Common myeloid progenitor, CD34-positive (primary cell): Measurements from ENCODE around the gene UBE2I.
"Not testable (repeated sequence)": the region's sequence is repeated elsewhere in the genome, so short reads cannot be mapped to it uniquely, and the experiment has no call there.

Experiments
- CTCF ChIA-PET: fragments of 350-600 bp; sonication (Branson Sonifier 250); formaldehyde crosslinking; loops from one replicate; lab custom pipeline; 2021; ENCODE audit warnings: antibody characterized with exemption; lab: Charles Lee
- POLR2A ChIA-PET: fragments of 350-600 bp; sonication (Branson Sonifier 250); formaldehyde crosslinking; loops from one replicate; lab custom pipeline; 2021; ENCODE audit warnings: antibody characterized with exemption; lab: Charles Lee
- DNase-seq, 3 donors: peaks; one replicate each; pipeline versions ENCODE4 v3.0.0 to v3.0.0-alpha.2; 2013
- H3K27ac ChIP-seq, 2 experiments: 1 replicate in 1 of 2; 2 replicates in 1 of 2; pipeline ENCODE4 v1.7.0; 2013; ENCODE audit warnings: inconsistent platforms in 2 of 2, low read length in 2 of 2, mild to moderate bottlenecking in 2 of 2, low read depth in 1 of 2, moderate library complexity in 1 of 2; ENCODE audit not compliant: severe bottlenecking in 2 of 2, insufficient read depth in 1 of 2, poor library complexity in 1 of 2
- H3K27me3 ChIP-seq, 5 experiments: replicated peaks in 2 of 5; 1 replicate in 3 of 5; 2 replicates in 2 of 5; pipeline versions ENCODE4 v1.6.1 to v1.7.0; 2013; ENCODE audit warnings: low read length in 4 of 5, mild to moderate bottlenecking in 2 of 5, moderate library complexity in 2 of 5, inconsistent platforms in 1 of 5; ENCODE audit not compliant: insufficient read depth in 5 of 5, control insufficient read depth in 4 of 5
- H3K36me3 ChIP-seq, 4 experiments: 1 replicate in 2 of 4; 2 replicates in 2 of 4; pipeline versions ENCODE4 v1.6.1 to v1.7.0; 2013; ENCODE audit warnings: low read length in 3 of 4, control low read depth in 1 of 4, mild to moderate bottlenecking in 1 of 4; ENCODE audit not compliant: control insufficient read depth in 4 of 4, insufficient read depth in 4 of 4
- H3K4me1 ChIP-seq, 4 experiments: 1 replicate in 3 of 4; 2 replicates in 1 of 4; pipeline versions ENCODE4 v1.6.1 to v1.7.1; 2013; ENCODE audit warnings: low read length in 3 of 4, mild to moderate bottlenecking in 3 of 4, control low read depth in 1 of 4, inconsistent platforms in 1 of 4, moderate library complexity in 1 of 4; ENCODE audit not compliant: control insufficient read depth in 4 of 4, insufficient read depth in 4 of 4; ENCODE audit errors: control extremely low read depth in 1 of 4
- H3K4me3 ChIP-seq, 7 experiments: 1 replicate in 4 of 7; 2 replicates in 3 of 7; pipeline versions ENCODE4 v1.5.1 to v1.7.0; 2013; ENCODE audit warnings: mild to moderate bottlenecking in 7 of 7, low read length in 6 of 7, moderate library complexity in 6 of 7, inconsistent platforms in 2 of 7, low read depth in 2 of 7, control low read depth in 1 of 7; ENCODE audit not compliant: insufficient read depth in 4 of 7, control insufficient read depth in 1 of 7; ENCODE audit errors: extremely low read depth in 1 of 7
- H3K9me3 ChIP-seq, 5 experiments: 1 replicate in 4 of 5; 2 replicates in 1 of 5; pipeline versions ENCODE4 v1.6.1 to v1.7.1; 2013; ENCODE audit warnings: low read length in 4 of 5, mild to moderate bottlenecking in 2 of 5, inconsistent platforms in 1 of 5, low read depth in 1 of 5, moderate library complexity in 1 of 5; ENCODE audit not compliant: control insufficient read depth in 4 of 5, insufficient read depth in 2 of 5; ENCODE audit errors: control extremely low read depth in 1 of 5
- WGBS: methylation state at CpG from one replicate; pipeline ENCODE4 v1.1.5; 2013; ENCODE audit not compliant: insufficient coverage; 5-methylcytosine and 5-hydroxymethylcytosine counted together

UBE2I gene

DNA sequence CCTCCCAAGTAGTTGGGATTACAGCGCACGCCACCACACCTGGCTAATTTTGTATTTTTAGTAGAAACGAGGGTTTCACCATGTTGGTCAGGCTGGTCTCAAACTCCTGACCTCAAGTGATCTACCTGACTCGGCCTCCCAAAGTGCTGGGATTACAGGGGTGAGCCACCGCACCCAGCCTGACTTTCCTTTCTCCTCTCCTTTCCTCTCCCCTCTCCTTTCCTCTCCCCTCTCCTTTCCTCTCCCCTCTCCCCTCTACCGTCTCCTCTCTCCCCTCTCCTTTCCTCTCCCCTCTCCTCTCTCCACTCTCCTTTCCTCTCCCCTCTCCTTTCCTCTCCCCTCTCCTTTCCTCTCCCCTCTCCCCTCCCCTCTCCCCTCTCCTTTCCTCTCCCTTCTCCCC, 17.2 kb upstream of the UBE2I start:
- POLR2A ChIA-PET, CTCF ChIA-PET: not testable (repeated sequence)

DNA sequence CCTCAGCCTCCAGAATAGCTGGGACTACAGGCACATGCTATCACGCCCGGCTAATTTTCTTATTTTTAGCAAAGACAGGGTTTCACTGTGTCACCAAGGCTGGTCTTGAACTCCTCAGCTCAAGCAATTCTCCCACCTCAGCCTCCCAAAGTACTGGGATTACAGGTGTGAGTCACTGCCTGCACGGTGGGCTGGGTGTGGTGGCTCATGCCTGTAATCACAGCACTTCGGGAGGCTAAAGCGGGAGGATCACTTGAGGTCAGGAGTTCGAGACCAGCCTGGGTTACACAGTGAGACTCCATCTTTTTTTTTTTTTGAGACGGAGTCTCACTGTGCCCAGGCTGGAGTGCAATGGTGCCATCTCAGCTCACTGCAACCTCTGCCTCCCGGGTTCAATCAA, 16.6 kb upstream of the UBE2I start:
- DNase-seq, CTCF ChIA-PET, H3K36me3 ChIP-seq, H3K4me3 ChIP-seq, H3K9me3 ChIP-seq, H3K27ac ChIP-seq, POLR2A ChIA-PET: not testable (repeated sequence)
- H3K27me3 ChIP-seq = peaks cover 0 to 55% (median 28%) of the 10 kb centered on the region in 5 experiments
- WGBS = 96% methylated on average over 7 of the region's 8 CpGs
- peaks cover 0 to 19% (median 15%) of the 10 kb centered on the region in 4 experiments for H3K4me1 ChIP-seq

More for the DNA sequence above, 17.2 kb upstream of the UBE2I start:
- not testable (repeated sequence) for DNase-seq, H3K36me3 ChIP-seq, H3K9me3 ChIP-seq, H3K4me3 ChIP-seq, H3K27ac ChIP-seq
- WGBS = 90% methylated on average over 2 of the region's 6 CpGs
- H3K4me1 ChIP-seq = peaks cover 0 to 16% (median 13%) of the 10 kb centered on the region in 4 experiments
- peaks cover 0 to 61% (median 31%) of the 10 kb centered on the region in 5 experiments for H3K27me3 ChIP-seq

DNA sequence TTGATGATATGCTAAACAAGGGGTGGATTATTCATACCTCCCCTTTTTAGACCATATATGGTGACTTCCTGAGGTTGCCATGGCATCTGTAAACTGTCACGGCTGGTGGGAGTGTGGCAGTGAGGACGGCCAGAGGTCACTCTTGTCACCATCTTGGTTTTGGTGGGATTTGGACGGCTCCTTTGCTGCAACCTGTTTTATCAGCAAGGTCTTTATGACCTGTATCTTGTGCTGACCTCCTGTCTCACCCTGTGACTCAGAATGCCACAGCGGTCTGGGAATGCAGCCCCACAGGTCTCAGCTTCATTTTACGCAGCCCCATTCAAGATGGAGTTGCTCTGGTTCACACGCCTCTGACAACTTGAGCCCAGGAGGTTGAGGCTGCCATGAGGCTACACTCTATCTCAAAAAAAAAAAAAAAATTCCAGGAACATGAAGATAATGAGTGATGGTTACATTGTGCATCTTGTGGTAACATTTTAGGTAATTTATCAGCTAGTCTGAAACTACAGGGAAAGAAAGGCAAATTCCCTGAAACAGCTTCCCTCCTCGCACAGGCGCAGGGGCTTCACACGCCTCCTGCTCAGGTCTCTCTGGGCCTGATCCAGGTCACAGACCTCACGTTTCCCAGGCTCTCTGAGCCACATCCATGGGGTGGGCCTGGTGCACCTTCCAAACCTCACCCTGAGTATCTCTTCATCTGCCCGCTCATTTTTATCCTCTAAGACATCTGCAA, 15.3 kb upstream of the UBE2I start:
- ChIA-PET CTCF (no interaction called here), POLR2A (interaction anchor here (0.6 kb wide), 1 partner anchor 272 kb away, joined by 7 read pairs; no protein-coding TSS in a partner anchor)
- H3K4me3 ChIP-seq = no peak overlapping the region
- H3K9me3 ChIP-seq = no peaks in the 10 kb centered on the region
- peak in 1 of 3 donors; percentile 18 for DNase-seq
- WGBS = 92% methylated on average over 6 of the region's 11 CpGs
- no peak overlapping the region for H3K27ac ChIP-seq
- H3K27me3 ChIP-seq = peaks cover 0 to 42% (median 25%) of the 10 kb centered on the region in 5 experiments
- H3K36me3 ChIP-seq = no peaks in the 10 kb centered on the region
- H3K4me1 ChIP-seq = peaks cover 0 to 19% (median 14%) of the 10 kb centered on the region in 4 experiments

DNA sequence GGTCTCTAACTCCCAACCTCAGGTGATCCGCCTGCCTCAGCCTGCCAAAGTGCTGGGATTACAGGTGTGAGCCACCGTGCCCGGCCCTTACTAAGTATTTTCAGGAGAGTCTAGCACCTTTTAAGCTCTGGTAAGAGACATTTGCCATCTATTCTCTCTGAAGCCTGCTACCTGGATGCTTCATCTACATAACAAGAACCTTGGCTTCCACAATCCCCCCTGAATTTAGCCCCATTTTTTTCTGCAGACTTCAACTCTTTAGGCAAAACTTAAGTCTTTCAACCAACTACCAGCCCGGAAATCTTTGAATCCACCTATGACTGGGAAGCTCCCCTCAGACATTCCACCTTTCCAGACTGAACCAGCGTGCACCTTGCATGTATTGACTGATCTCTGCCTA, 14.0 kb upstream of the UBE2I start:
- H3K9me3 ChIP-seq = no peaks in the 10 kb centered on the region
- DNase-seq = no peak
- 89% methylated on average over 5 of the region's 5 CpGs for WGBS
- H3K36me3 ChIP-seq = no peaks in the 10 kb centered on the region
- peaks cover 0 to 39% (median 14%) of the 10 kb centered on the region in 5 experiments for H3K27me3 ChIP-seq
- peaks cover 0 to 9% (median 8%) of the 10 kb centered on the region in 4 experiments for H3K4me1 ChIP-seq
- ChIA-PET POLR2A (interaction anchor here (1.0 kb wide), 1 partner anchor 11 kb away, joined by 3 read pairs; no protein-coding TSS in a partner anchor), CTCF (interaction anchor here (0.6 to 1.1 kb wide), 2 partner anchors 9 to 554 kb away, joined by 4 read pairs; no protein-coding TSS in a partner anchor)
- no peak overlapping the region for H3K4me3 ChIP-seq
- no peak overlapping the region for H3K27ac ChIP-seq

DNA sequence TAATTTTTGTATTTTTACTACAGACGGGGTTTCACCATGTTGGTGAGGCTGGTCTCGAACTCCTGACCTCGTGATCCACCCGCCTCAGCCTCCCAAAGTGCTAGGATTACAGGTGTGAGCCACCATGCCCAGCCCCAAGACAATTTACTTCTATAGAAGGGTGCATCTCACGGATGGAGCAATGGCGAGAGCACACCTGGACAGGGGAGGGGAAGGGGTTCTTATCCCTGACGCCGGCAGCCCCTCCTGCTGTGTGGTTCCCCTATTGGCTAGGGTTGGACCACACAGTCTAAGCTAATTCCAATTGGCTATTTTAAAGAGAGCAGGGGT, 12.8 kb upstream of the UBE2I start:
- H3K27ac ChIP-seq, DNase-seq, H3K36me3 ChIP-seq, H3K9me3 ChIP-seq, H3K4me3 ChIP-seq, CTCF ChIA-PET: not testable (repeated sequence)
- POLR2A ChIA-PET = interaction anchor here (1.0 kb wide), 1 partner anchor 12 kb away, joined by 3 read pairs; no protein-coding TSS in a partner anchor
- Histone ChIP-seq H3K27me3 (peaks cover 0 to 27% (median 4%) of the 10 kb centered on the region in 5 experiments), H3K4me1 (peaks cover 0 to 16% (median 13%) of the 10 kb centered on the region in 4 experiments)
- 100% methylated on average over 4 of the region's 8 CpGs for WGBS

DNA sequence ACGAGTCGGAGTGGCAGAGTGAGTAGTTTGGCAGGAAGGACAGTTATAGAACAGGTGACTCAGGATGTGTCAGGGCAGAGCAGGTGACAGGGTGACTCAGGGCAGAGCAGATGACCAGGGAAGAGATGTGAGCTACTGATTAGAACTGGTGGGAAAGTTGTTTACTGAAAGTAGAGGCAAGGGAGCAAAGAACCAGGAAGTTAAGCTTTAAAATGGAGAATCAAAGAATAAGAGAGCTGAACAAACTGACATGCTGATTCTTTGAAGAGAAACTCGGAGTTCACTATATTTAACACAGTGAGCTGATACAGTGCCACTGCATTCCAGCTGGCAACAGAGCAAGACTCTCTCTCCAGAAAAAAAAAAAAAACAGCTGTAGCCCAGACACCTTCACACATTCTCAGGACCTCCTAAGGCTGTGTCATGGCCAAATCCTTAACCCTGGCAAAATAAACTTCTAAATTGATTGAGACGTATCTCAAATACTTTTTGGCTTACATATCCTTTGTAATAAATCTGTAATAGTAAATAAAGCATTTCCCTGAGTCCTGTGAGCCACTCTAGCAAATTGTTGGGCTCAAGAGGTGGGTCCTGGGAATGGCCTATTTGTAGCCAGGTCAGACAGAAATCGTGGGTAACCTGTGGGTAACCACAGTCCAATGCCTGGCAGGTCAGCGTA, 12.3 kb upstream of the UBE2I start:
- H3K9me3 ChIP-seq = no peaks in the 10 kb centered on the region
- H3K4me1 ChIP-seq = peaks cover 0 to 16% (median 13%) of the 10 kb centered on the region in 4 experiments
- peak in 1 of 3 donors; percentile 33 for DNase-seq
- ChIA-PET CTCF (no interaction called here), POLR2A (no interaction called here)
- WGBS = 53% methylated on average over 5 of the region's 6 CpGs
- no peaks in the 10 kb centered on the region for H3K36me3 ChIP-seq
- no peak overlapping the region for H3K4me3 ChIP-seq
- H3K27me3 ChIP-seq = peaks cover 0 to 23% (median 0%) of the 10 kb centered on the region in 5 experiments
- H3K27ac ChIP-seq = peak overlapping the region in 1 of 2 experiments; percentile 49

DNA sequence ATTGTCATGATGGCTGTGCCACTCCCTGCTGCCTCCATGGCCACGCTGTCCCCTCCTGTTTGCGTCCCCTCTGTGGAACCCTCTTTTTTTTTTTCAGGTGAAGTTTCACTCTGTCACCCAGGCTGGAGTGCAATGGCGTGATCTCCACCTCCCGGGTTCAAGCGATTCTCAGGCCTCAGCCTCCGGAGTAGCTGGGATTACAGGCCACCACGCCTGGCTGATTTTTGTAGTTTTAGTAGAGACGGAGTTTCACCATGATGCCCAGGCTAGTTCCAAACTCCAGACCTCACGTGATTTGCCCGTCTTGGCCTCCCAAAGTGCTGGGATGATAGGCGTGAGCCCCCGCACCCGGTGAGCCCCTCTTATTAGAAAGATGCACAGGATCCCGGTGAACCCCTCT, 11.0 kb upstream of the UBE2I start:
- H3K9me3 ChIP-seq = no peaks in the 10 kb centered on the region
- H3K4me1 ChIP-seq = peaks cover 0 to 16% (median 13%) of the 10 kb centered on the region in 4 experiments
- peaks cover 0 to 17% (median 0%) of the 10 kb centered on the region in 5 experiments for H3K27me3 ChIP-seq
- CTCF ChIA-PET = no interaction called here
- POLR2A ChIA-PET = no interaction called here
- WGBS = 96% methylated on average over 11 of the region's 14 CpGs
- no peak overlapping the region for H3K4me3 ChIP-seq
- H3K27ac ChIP-seq = no peak overlapping the region
- DNase-seq = no peak
- H3K36me3 ChIP-seq = no peaks in the 10 kb centered on the region
